ENCODE results near the gene SYNDIG1.

- TF ChIP-seq CTCF (IDR thresholded peaks at IDR 0.05) (no peak), USF2 (IDR thresholded peaks at IDR 0.05; ENCODE audit: borderline replicate concordance, low read depth, low read length) (no peak)
Measured at GRCh38 chr20:24588047-24588635, 118.7 kb downstream of the SYNDIG1 start.

Measured in SK-N-SH (cell line).